HepG2 (cell line): ENCODE results near the gene CHTF8. TPM values are rescaled to one million over a fixed set of nuclear protein-coding genes. Genes with fewer than 3 reads are reported as not detected.
A peak's percentile ranks its signal among the peaks of the same experiment; 100 is the strongest.

Experiments used
- AGO2 ChIP-seq: fragments of 200-400 bp; formaldehyde crosslinking; optimal IDR thresholded peaks from 2 replicates; pipeline ENCODE3; 2017; ENCODE audit warnings: mild to moderate bottlenecking, low read depth, low read length, moderate library complexity
- CEBPG ChIP-seq: IDR thresholded peaks from 2 replicates; pipeline ENCODE4 v1.6.1; 2016
- DNMT3B ChIP-seq: conservative IDR thresholded peaks from 2 replicates; pipeline ENCODE4 v1.6.1; 2016; ENCODE audit warnings: missing biosample characterization, control low read depth
- HNRNPL ChIP-seq: fragments of 200-400 bp; formaldehyde crosslinking; IDR thresholded peaks from 2 replicates; pipeline ENCODE4 v1.6.1; 2017; ENCODE audit warnings: mild to moderate bottlenecking, low read depth, low read length
- KAT2B ChIP-seq: fragments of 150-350 bp; IDR thresholded peaks from 2 replicates; pipeline ENCODE4 v1.6.1; 2014; ENCODE audit warnings: low read depth, low read length, borderline replicate concordance
- KDM4B ChIP-seq: sonication (generic); formaldehyde crosslinking; IDR thresholded peaks from 2 replicates; pipeline ENCODE4 v1.4.0; 2020; ENCODE audit warnings: missing genetic modification reagents
- MATR3 ChIP-seq: sonication (generic); formaldehyde crosslinking; IDR thresholded peaks from 2 replicates; pipeline ENCODE4 v1.4.0; 2020; ENCODE audit warnings: missing genetic modification reagents
- NFE2L1 ChIP-seq: sonication (generic); formaldehyde crosslinking; IDR thresholded peaks from 2 replicates; pipeline ENCODE4 v1.4.0; 2020; ENCODE audit warnings: missing genetic modification reagents, mild to moderate bottlenecking, borderline replicate concordance
- ONECUT2 ChIP-seq: sonication (generic); formaldehyde crosslinking; IDR thresholded peaks from 2 replicates; pipeline ENCODE4 v1.4.0; 2020; ENCODE audit warnings: missing genetic modification reagents
- POGZ ChIP-seq: sonication (generic); formaldehyde crosslinking; IDR thresholded peaks from 2 replicates; pipeline ENCODE4 v1.4.0; 2020; ENCODE audit warnings: mild to moderate bottlenecking, missing genetic modification reagents
- SMAD3 ChIP-seq: sonication (generic); formaldehyde crosslinking; IDR thresholded peaks from 2 replicates; pipeline ENCODE4 v1.4.0; 2020; ENCODE audit warnings: missing genetic modification reagents
- SUZ12 ChIP-seq: fragments of 150-350 bp; IDR thresholded peaks from 2 replicates; pipeline ENCODE4 v1.6.1; 2014; ENCODE audit warnings: low read depth, low read length
- ZFP41 ChIP-seq: sonication (generic); formaldehyde crosslinking; IDR thresholded peaks from 2 replicates; pipeline ENCODE4 v1.4.0; 2020; ENCODE audit warnings: mild to moderate bottlenecking, missing genetic modification reagents, borderline replicate concordance
- ZNF205 ChIP-seq: IDR thresholded peaks from 2 replicates; pipeline ENCODE4 v1.6.1; 2018; ENCODE audit warnings: missing biosample characterization, missing genetic modification reagents
- ZNF235 ChIP-seq: sonication (generic); formaldehyde crosslinking; IDR thresholded peaks from 2 replicates; pipeline ENCODE4 v1.8.1; 2023; ENCODE audit warnings: mild to moderate bottlenecking, missing genetic modification reagents, borderline replicate concordance
- ZNF556 ChIP-seq: sonication (generic); formaldehyde crosslinking; IDR thresholded peaks from 2 replicates; pipeline ENCODE4 v1.4.0; 2020; ENCODE audit warnings: mild to moderate bottlenecking, missing genetic modification reagents, borderline replicate concordance
- ZNF564 ChIP-seq: sonication (generic); formaldehyde crosslinking; IDR thresholded peaks from 2 replicates; pipeline ENCODE4 v1.8.1; 2023; ENCODE audit warnings: mild to moderate bottlenecking, missing genetic modification reagents
- ZNF652 ChIP-seq: IDR thresholded peaks from 2 replicates; pipeline ENCODE4 v1.6.1; 2016; ENCODE audit warnings: low read depth, borderline replicate concordance
- ZNF713 ChIP-seq: sonication (generic); formaldehyde crosslinking; IDR thresholded peaks from 2 replicates; pipeline ENCODE4 v1.4.0; 2020; ENCODE audit warnings: mild to moderate bottlenecking, missing genetic modification reagents
- ZNF775 ChIP-seq: sonication (generic); formaldehyde crosslinking; IDR thresholded peaks from 2 replicates; pipeline ENCODE4 v1.4.0; 2020; ENCODE audit warnings: missing genetic modification reagents, mild to moderate bottlenecking, moderate library complexity, borderline replicate concordance
- ZSCAN22 ChIP-seq: sonication (generic); formaldehyde crosslinking; IDR thresholded peaks from 2 replicates; pipeline ENCODE4 v1.4.0; 2020; ENCODE audit warnings: mild to moderate bottlenecking, missing genetic modification reagents
- polyA plus RNA-seq, 8 experiments: library from polyadenylated mRNA; depleted of rRNA in 3 of 8; stranded (reverse) in 7 of 8; unstranded in 1 of 8; fragments of >200 nt; fragmentation: Illumina TruSeq in 4 of 8; extraction: Trizol in 4 of 8; gene quantifications; 2 replicates each; pipeline versions ENCODE4 v1.2.1 to v1.2.3, GENCODE V29; 2011 to 2016; ENCODE audit warnings: low read depth in 4 of 8, missing spikeins in 1 of 8, mixed read lengths in 1 of 8; ENCODE audit not compliant: insufficient read depth in 1 of 8
- total RNA-seq, 5 experiments: library from RNA; depleted of rRNA; stranded (reverse); fragments of >200 nt; fragmentation: Illumina TruSeq; extraction: Trizol; gene quantifications; 2 replicates each; pipeline ENCODE4 v1.2.3, GENCODE V29; 2016; ENCODE audit warnings: low read depth in 1 of 5
- TF ChIP-seq, protein P1 (sequence below): IDR thresholded peaks from 2 replicates; pipeline ENCODE4 v1.6.1; 2016; ENCODE audit warnings: low read depth, borderline replicate concordance
- TF ChIP-seq, protein P2 (sequence below): sonication (generic); formaldehyde crosslinking; IDR thresholded peaks from 2 replicates; pipeline ENCODE4 v1.4.0; 2020; ENCODE audit warnings: mild to moderate bottlenecking, missing genetic modification reagents
- TF ChIP-seq, protein P3 (sequence below): sonication (generic); formaldehyde crosslinking; conservative IDR thresholded peaks from 2 replicates; pipeline ENCODE4 v1.4.0; 2020; ENCODE audit warnings: missing genetic modification reagents
- TF ChIP-seq, protein P4 (sequence below): sonication (generic); formaldehyde crosslinking; IDR thresholded peaks from 2 replicates; pipeline ENCODE4 v1.5.0; 2020; ENCODE audit warnings: mild to moderate bottlenecking, missing genetic modification reagents
- TF ChIP-seq, protein P5 (sequence below): sonication (generic); formaldehyde crosslinking; IDR thresholded peaks from 2 replicates; pipeline ENCODE4 v1.5.0; 2020; ENCODE audit warnings: missing genetic modification reagents, mild to moderate bottlenecking, borderline replicate concordance

The CHTF8 gene
- total and polyA plus RNA-seq, 2 of the 13 experiments (the other 11 are each of a cell fraction or from before 2014, with no cell fraction given): 37.2 to 67.5 TPM

DNA sequence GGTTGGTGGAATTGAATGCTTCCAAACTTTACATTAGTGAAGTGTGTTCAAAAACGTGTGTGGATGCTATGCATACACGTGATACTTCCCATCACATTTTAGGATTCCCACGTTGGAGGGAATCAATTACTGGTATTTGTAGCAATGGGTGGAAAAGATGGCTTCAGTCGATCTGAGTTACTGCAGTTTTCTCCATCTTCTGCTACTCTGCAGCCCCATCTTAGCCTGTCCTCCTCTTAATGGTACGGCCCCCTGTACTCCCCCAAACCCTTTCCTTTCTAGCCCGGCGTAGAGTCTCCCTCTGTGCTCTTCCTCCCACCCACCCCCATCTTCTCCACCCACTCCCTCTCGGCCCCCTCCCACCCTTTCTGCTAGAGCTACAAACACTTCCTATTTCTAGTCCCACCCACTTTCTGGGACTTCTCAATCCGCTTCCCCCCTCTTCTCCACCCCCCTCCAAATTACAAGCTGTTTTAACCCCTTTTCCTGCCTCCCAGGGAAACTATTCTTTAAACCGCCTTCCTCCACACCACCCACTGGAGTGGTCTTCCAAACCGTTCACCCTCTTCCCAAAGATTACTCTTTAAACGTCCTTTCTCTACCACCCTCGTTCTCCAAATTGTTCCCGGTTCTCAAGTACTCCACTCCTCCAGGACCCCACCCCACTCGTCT, 1.1 kb downstream of the CHTF8 start (continued):
- TF ChIP-seq, protein P1, sequence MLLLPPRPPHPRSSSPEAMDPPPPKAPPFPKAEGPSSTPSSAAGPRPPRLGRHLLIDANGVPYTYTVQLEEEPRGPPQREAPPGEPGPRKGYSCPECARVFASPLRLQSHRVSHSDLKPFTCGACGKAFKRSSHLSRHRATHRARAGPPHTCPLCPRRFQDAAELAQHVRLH (CRISPR knock-in tag): no peak
- TF ChIP-seq ZSCAN22 (CRISPR knock-in tag) (no peak), ZNF713 (CRISPR knock-in tag) (no peak), ZFP41 (no peak), ZNF556 (CRISPR knock-in tag) (no peak), SUZ12 (no peak), ZNF652 (CRISPR knock-in tag) (0 out of 2 replicates have a peak, but pooled peaks have one; percentile 30), ZNF205 (CRISPR knock-in tag) (no peak), AGO2 (no peak), SMAD3 (CRISPR knock-in tag) (peak; percentile 12; the same call in 1 of the 2 replicates), ZNF235 (CRISPR knock-in tag) (0 out of 2 replicates have a peak, but pooled peaks have one; percentile 2), MATR3 (CRISPR knock-in tag) (no peak), KAT2B (no peak), ZNF564 (0 out of 2 replicates have a peak, but pooled peaks have one; percentile 10), NFE2L1 (CRISPR knock-in tag) (no peak), POGZ (no peak), ZNF775 (CRISPR knock-in tag) (no peak), HNRNPL (no peak), DNMT3B (CRISPR knock-in tag) (no peak), ONECUT2 (CRISPR knock-in tag) (no peak), CEBPG (CRISPR knock-in tag) (no peak), KDM4B (CRISPR knock-in tag) (no peak)
- TF ChIP-seq, protein P2, sequence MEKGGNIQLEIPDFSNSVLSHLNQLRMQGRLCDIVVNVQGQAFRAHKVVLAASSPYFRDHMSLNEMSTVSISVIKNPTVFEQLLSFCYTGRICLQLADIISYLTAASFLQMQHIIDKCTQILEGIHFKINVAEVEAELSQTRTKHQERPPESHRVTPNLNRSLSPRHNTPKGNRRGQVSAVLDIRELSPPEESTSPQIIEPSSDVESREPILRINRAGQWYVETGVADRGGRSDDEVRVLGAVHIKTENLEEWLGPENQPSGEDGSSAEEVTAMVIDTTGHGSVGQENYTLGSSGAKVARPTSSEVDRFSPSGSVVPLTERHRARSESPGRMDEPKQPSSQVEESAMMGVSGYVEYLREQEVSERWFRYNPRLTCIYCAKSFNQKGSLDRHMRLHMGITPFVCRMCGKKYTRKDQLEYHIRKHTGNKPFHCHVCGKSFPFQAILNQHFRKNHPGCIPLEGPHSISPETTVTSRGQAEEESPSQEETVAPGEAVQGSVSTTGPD (CRISPR knock-in tag): no peak
- TF ChIP-seq, protein P3, sequence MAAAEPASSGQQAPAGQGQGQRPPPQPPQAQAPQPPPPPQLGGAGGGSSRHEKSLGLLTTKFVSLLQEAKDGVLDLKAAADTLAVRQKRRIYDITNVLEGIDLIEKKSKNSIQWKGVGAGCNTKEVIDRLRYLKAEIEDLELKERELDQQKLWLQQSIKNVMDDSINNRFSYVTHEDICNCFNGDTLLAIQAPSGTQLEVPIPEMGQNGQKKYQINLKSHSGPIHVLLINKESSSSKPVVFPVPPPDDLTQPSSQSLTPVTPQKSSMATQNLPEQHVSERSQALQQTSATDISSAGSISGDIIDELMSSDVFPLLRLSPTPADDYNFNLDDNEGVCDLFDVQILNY: no peak
- TF ChIP-seq, protein P4, sequence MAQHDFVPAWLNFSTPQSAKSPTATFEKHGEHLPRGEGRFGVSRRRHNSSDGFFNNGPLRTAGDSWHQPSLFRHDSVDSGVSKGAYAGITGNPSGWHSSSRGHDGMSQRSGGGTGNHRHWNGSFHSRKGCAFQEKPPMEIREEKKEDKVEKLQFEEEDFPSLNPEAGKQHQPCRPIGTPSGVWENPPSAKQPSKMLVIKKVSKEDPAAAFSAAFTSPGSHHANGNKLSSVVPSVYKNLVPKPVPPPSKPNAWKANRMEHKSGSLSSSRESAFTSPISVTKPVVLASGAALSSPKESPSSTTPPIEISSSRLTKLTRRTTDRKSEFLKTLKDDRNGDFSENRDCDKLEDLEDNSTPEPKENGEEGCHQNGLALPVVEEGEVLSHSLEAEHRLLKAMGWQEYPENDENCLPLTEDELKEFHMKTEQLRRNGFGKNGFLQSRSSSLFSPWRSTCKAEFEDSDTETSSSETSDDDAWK (CRISPR knock-in tag): no peak
- TF ChIP-seq, protein P5, sequence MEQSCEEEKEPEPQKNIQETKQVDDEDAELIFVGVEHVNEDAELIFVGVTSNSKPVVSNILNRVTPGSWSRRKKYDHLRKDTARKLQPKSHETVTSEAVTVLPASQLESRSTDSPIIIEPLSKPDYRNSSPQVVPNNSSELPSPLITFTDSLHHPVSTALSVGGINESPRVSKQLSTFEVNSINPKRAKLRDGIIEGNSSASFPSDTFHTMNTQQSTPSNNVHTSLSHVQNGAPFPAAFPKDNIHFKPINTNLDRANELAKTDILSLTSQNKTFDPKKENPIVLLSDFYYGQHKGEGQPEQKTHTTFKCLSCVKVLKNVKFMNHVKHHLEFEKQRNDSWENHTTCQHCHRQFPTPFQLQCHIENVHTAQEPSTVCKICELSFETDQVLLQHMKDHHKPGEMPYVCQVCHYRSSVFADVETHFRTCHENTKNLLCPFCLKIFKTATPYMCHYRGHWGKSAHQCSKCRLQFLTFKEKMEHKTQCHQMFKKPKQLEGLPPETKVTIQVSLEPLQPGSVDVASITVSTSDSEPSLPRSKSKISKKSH (CRISPR knock-in tag): no peak
